Myocyte (in vitro differentiated cells): Measurements from ENCODE around the gene HACD3. TPM values are rescaled to one million over a fixed set of nuclear protein-coding genes. Genes with fewer than 3 reads are reported as not detected.
A peak's percentile ranks its signal among the peaks of the same experiment; 100 is the strongest.
"Not testable (repeated sequence)": the region's sequence is repeated elsewhere in the genome, so short reads cannot be mapped to it uniquely, and the experiment has no call there.

ENCODE experiments used
- DNase-seq: peaks from one replicate; pipeline ENCODE4 v3.0.0-alpha.2; 2012; ENCODE audit warnings: low read depth
- total RNA-seq: library from RNA; depleted of rRNA; stranded (reverse); fragments of >200 nt; gene quantifications from 2 replicates; pipeline ENCODE4 v1.2.3, GENCODE V29; 2014

Gene HACD3
- total RNA-seq, 1 donor from 2014 or later = 48.7 TPM

GRCh38 chr15:65547841-65548240 lies 17.6 kb downstream of the HACD3 start:
- no peak for DNase-seq

- DNase-seq = not testable (repeated sequence)
These were observed 19.0 kb downstream of the HACD3 start for GRCh38 chr15:65549288-65549687.

GRCh38 chr15:65550681-65551098 lies 20.4 kb downstream of the HACD3 start:
- peak; percentile 89 for DNase-seq

GRCh38 chr15:65551183-65551582 lies 20.9 kb downstream of the HACD3 start:
- DNase-seq = no peak

- not testable (repeated sequence) for DNase-seq
These were observed 22.6 kb downstream of the HACD3 start for GRCh38 chr15:65552851-65553250.

- peak; percentile 84 for DNase-seq
These were observed 23.4 kb downstream of the HACD3 start for GRCh38 chr15:65553691-65554090.

GRCh38 chr15:65556622-65557021 lies 26.4 kb downstream of the HACD3 start:
- DNase-seq = no peak

- peak; percentile 79 for DNase-seq
These were observed 28.1 kb downstream of the HACD3 start for GRCh38 chr15:65558336-65558735.

GRCh38 chr15:65558997-65559760 lies 28.9 kb downstream of the HACD3 start:
- no peak for DNase-seq

- DNase-seq = no peak
These were observed 29.7 kb downstream of the HACD3 start for GRCh38 chr15:65559941-65560340.

- no peak for DNase-seq
These were observed 31.7 kb downstream of the HACD3 start for GRCh38 chr15:65561934-65562333.

- DNase-seq = no peak
These were observed 39.5 kb downstream of the HACD3 start for GRCh38 chr15:65569728-65570127.

- DNase-seq = no peak
These were observed 41.7 kb downstream of the HACD3 start for GRCh38 chr15:65571971-65572370.

- no peak for DNase-seq
These were observed 46.4 kb downstream of the HACD3 start for GRCh38 chr15:65576664-65577063.

GRCh38 chr15:65577129-65577996 lies 47.1 kb downstream of the HACD3 start:
- no peak for DNase-seq

GRCh38 chr15:65578904-65579728 lies 48.9 kb downstream of the HACD3 start:
- DNase-seq = no peak

- DNase-seq = no peak
These were observed 49.5 kb downstream of the HACD3 start for GRCh38 chr15:65579762-65580161.

- peak; percentile 71 for DNase-seq
These were observed 50.0 kb downstream of the HACD3 start for GRCh38 chr15:65580287-65580686.

- peak; percentile 53 for DNase-seq
These were observed 53.4 kb downstream of the HACD3 start for GRCh38 chr15:65583701-65584100.

- no peak for DNase-seq
These were observed 54.0 kb downstream of the HACD3 start for GRCh38 chr15:65584241-65584640.

GRCh38 chr15:65587094-65587493 lies 56.8 kb downstream of the HACD3 start:
- no peak for DNase-seq
